DND-41 (cell line): Measurements from ENCODE around the gene SPATA19.

ENCODE experiments used
- ATAC-seq: fragments of 200-7000 bp; cut with Tn5 transposase; 3 replicates; pipeline ENCODE4 v1.9.1; 2021; ENCODE audit warnings: low read depth; ENCODE audit not compliant: insufficient read depth
- DNase-seq: peaks from one replicate; pipeline ENCODE4 v3.0.0-alpha.2; 2020
- H2AFZ ChIP-seq: 2 replicates; pipeline ENCODE4 v1.6.0; 2012; ENCODE audit warnings: low read depth, low read length
- H3K27ac ChIP-seq: 2 replicates; pipeline ENCODE4 v1.5.1; 2012; ENCODE audit warnings: low read length, inconsistent platforms
- H3K27me3 ChIP-seq: fragments of 200-600 bp; sonication (generic); 2 replicates; pipeline ENCODE4 v1.6.0; 2012; ENCODE audit warnings: low read length, mild to moderate bottlenecking, inconsistent platforms; ENCODE audit not compliant: insufficient read depth, poor library complexity
- H3K36me3 ChIP-seq: 2 replicates; pipeline ENCODE4 v1.5.1; 2012; ENCODE audit warnings: low read length, inconsistent platforms; ENCODE audit not compliant: insufficient read depth
- H3K4me1 ChIP-seq: 2 replicates; pipeline ENCODE4 v1.5.1; 2012; ENCODE audit warnings: mild to moderate bottlenecking, low read length; ENCODE audit not compliant: insufficient read depth
- H3K4me2 ChIP-seq: 2 replicates; pipeline ENCODE4 v1.6.0; 2012; ENCODE audit warnings: mild to moderate bottlenecking, moderate library complexity, low read length, inconsistent platforms; ENCODE audit not compliant: insufficient read depth
- H3K4me3 ChIP-seq, 2 experiments: fragments of 200-600 bp in 1 of 2; shearing (Covaris generic) in 1 of 2; 2 replicates each; pipeline ENCODE4 v1.5.1; 2012 to 2016; ENCODE audit warnings: inconsistent platforms in 2 of 2, low read length in 2 of 2, mild to moderate bottlenecking in 2 of 2, low read depth in 1 of 2, moderate library complexity in 1 of 2
- H3K79me2 ChIP-seq: 2 replicates; pipeline ENCODE4 v1.6.0; 2012; ENCODE audit warnings: low read length, inconsistent platforms; ENCODE audit not compliant: insufficient read depth
- H3K9ac ChIP-seq: 2 replicates; pipeline ENCODE4 v1.6.0; 2012; ENCODE audit warnings: low read depth, mild to moderate bottlenecking, inconsistent platforms, low read length, moderate library complexity
- H3K9me3 ChIP-seq: 2 replicates; pipeline ENCODE4 v1.5.1; 2012; ENCODE audit warnings: low read length, moderate library complexity, mild to moderate bottlenecking, inconsistent platforms; ENCODE audit not compliant: insufficient read depth, severe bottlenecking
- H4K20me1 ChIP-seq: 2 replicates; pipeline ENCODE4 v1.6.0; 2012; ENCODE audit warnings: low read length; ENCODE audit not compliant: insufficient read depth
- EZH2 ChIP-seq: IDR thresholded peaks from 3 replicates; pipeline ENCODE4 v1.6.1; 2012; ENCODE audit warnings: borderline replicate concordance, low read depth, mild to moderate bottlenecking, moderate library complexity, low read length, inconsistent platforms; ENCODE audit not compliant: severe bottlenecking
- TF ChIP-seq, protein P1 (sequence below): IDR thresholded peaks from 2 replicates; pipeline ENCODE4 v1.5.1; 2012; ENCODE audit warnings: borderline replicate concordance, low read length, moderate library complexity, mild to moderate bottlenecking; ENCODE audit not compliant: poor library complexity, severe bottlenecking; ENCODE audit errors: extremely low read depth

The SPATA19 gene

GRCh38 chr11:133809569-133810491 is 35.5 kb downstream of the SPATA19 start:
- Histone ChIP-seq H3K4me3 (no peak overlapping the region), H3K36me3 (no peaks in the 10 kb centered on the region), H3K9me3 (no peaks in the 10 kb centered on the region), H3K27me3 (peaks cover 18% of the 10 kb centered on the region), H2AFZ (no peak overlapping the region), H3K79me2 (no peaks in the 10 kb centered on the region), H3K4me1 (no peaks in the 10 kb centered on the region), H3K9ac (no peak overlapping the region), H3K4me2 (no peak overlapping the region), H3K27ac (no peak overlapping the region), H4K20me1 (no peaks in the 10 kb centered on the region)
- TF ChIP-seq, protein P1, sequence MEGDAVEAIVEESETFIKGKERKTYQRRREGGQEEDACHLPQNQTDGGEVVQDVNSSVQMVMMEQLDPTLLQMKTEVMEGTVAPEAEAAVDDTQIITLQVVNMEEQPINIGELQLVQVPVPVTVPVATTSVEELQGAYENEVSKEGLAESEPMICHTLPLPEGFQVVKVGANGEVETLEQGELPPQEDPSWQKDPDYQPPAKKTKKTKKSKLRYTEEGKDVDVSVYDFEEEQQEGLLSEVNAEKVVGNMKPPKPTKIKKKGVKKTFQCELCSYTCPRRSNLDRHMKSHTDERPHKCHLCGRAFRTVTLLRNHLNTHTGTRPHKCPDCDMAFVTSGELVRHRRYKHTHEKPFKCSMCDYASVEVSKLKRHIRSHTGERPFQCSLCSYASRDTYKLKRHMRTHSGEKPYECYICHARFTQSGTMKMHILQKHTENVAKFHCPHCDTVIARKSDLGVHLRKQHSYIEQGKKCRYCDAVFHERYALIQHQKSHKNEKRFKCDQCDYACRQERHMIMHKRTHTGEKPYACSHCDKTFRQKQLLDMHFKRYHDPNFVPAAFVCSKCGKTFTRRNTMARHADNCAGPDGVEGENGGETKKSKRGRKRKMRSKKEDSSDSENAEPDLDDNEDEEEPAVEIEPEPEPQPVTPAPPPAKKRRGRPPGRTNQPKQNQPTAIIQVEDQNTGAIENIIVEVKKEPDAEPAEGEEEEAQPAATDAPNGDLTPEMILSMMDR: no peak
- TF ChIP-seq EZH2: no peak
- no peak; the same call in 2 of the 3 replicates for ATAC-seq
- no peak for DNase-seq

GRCh38 chr11:133808393-133809140 is 36.7 kb downstream of the SPATA19 start:
- no peak for DNase-seq
- TF ChIP-seq, protein P1: no peak
- no peak for TF ChIP-seq EZH2
- Histone ChIP-seq H3K4me1 (no peaks in the 10 kb centered on the region), H2AFZ (no peak overlapping the region), H4K20me1 (no peaks in the 10 kb centered on the region), H3K79me2 (no peaks in the 10 kb centered on the region), H3K27ac (no peak overlapping the region), H3K9ac (no peak overlapping the region), H3K36me3 (no peaks in the 10 kb centered on the region), H3K4me3 (no peak overlapping the region), H3K4me2 (no peak overlapping the region), H3K27me3 (peaks cover 10% of the 10 kb centered on the region), H3K9me3 (no peaks in the 10 kb centered on the region)
- no peak for ATAC-seq

- H3K4me2 ChIP-seq: no peak overlapping the region
These were observed 42.3 kb downstream of the SPATA19 start for GRCh38 chr11:133803026-133803425.

More at GRCh38 chr11:133803026-133803425, 42.3 kb downstream of the SPATA19 start:
- H3K27me3 ChIP-seq: peaks cover 24% of the 10 kb centered on the region
- H3K9ac ChIP-seq: no peak overlapping the region
- DNase-seq: no peak
- no peak overlapping the region for H3K27ac ChIP-seq
- no peak overlapping the region for H2AFZ ChIP-seq
- H3K4me3 ChIP-seq: no peak overlapping the region
- no peaks in the 10 kb centered on the region for H3K36me3 ChIP-seq
- no peaks in the 10 kb centered on the region for H4K20me1 ChIP-seq
- no peaks in the 10 kb centered on the region for H3K79me2 ChIP-seq
- ATAC-seq: no peak
- TF ChIP-seq EZH2: no peak
- TF ChIP-seq, protein P1: no peak
- H3K4me1 ChIP-seq: no peaks in the 10 kb centered on the region
- no peaks in the 10 kb centered on the region for H3K9me3 ChIP-seq
